GM12892 (cell line): ENCODE measurements around the gene PDE8B.

ENCODE experiments used
- DNase-seq: peaks from one replicate; pipeline ENCODE4 v3.0.0; 2011; ENCODE audit not compliant: insufficient read length
- FAIRE-seq: peaks from 2 replicates; lab custom pipeline; 2011; peaks lifted over from hg19 to GRCh38; lab: Jason Lieb, UNC
- POLR2A ChIP-seq: IDR thresholded peaks from 2 replicates; pipeline ENCODE4 v1.6.1; 2011; ENCODE audit warnings: low read depth, low read length, control low read depth
- POLR2AphosphoS5 ChIP-seq: IDR thresholded peaks from 2 replicates; pipeline ENCODE4 v1.6.1; 2011; ENCODE audit warnings: low read depth, low read length, control low read depth
- TAF1 ChIP-seq: IDR thresholded peaks from 2 replicates; pipeline ENCODE4 v1.6.1; 2011; ENCODE audit warnings: low read depth, mild to moderate bottlenecking, control low read depth, low read length, borderline replicate concordance

The PDE8B gene

DNA sequence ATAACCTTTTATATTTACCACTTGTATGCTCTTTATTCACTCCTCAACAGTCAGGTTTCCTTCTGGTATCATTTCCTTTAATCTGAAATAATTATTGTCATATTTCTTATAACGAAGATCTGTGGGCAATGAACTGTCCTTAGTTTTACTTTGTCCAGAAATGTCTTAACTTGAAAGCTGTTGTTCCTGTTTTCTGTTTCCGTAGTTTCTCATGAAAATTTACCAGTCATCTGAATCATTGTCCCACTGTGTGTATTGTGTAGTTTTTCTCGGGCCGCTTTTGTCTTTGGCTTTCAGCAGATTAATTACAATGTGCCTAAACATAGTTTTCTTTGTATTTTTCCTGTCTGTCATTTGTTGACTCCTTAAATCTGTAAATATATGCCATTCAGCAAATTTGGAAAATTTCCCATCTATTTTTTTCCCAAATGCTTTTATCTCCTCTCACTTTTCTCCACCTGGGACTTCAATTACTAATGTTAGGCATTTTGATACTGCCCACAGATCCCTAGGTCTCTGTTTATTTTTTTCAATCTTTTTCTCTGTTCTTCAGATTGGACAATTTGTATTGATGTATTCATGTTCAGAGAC lies 74.9 kb downstream of the PDE8B start:
- TF ChIP-seq POLR2A (no peak), POLR2AphosphoS5 (no peak), TAF1 (no peak)
- DNase-seq (no peak), FAIRE-seq (no peak)

DNA sequence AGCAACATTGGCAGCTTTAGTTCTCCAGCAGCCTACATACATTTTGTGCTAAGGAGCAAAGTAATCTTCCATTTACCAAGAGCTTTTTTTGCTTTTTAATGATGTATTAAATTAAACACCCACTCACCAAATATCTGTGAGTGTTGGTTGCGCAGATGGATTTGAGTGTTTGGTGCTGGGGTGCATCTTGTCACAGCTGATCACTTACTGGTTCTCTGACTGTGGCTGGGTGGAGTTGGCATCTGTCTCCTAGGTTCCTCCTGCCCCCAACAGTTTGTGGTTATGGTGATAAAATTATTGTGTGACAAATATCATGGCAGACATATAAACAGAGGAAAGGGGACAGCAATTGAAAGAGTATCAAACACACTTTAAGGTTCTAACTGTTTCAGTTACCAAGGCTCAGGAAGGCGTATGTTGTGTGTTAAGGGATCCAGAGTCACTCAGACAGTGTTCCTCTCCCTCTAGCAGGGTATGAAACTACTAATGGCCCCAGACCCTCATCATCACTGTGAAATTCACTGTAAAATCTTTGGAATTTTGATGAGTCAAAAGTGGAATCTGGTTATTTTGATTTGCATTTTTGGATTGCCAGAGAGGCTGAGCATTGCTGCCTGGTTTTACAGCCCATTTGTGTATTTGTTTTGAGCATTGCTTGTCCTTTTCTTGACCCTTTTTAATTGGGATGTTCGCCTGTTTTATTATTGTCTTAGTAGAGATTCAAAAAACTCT lies 81.7 kb downstream of the PDE8B start:
- no peak for FAIRE-seq
- TF ChIP-seq TAF1 (no peak), POLR2A (no peak)
- no peak for DNase-seq

DNA sequence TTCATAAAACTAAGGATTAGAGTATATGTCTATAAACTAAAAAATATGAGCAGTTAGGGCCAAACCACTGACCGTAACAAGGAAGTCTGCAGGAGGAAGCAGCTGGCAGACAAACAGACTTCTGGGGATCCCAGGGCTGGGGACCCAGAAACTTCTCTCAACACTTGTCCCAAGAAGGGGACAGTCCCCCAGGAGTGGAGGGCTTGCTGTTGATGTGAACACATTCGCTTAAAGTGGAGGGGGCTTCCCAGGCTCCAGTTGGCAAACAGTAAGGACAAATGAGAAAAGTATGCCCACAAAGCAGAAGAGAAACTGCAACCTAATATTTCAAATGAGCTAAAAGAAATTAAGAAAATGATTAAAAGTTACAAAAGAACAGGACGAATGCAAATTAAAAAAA lies 83.7 kb downstream of the PDE8B start:
- DNase-seq (no peak), FAIRE-seq (peak; percentile 58)
- TF ChIP-seq POLR2A (no peak), TAF1 (no peak), POLR2AphosphoS5 (no peak)

GRCh38 chr5:77295863-77296378 lies 85.4 kb downstream of the PDE8B start:
- DNase-seq = no peak
- FAIRE-seq = no peak
- TF ChIP-seq POLR2AphosphoS5 = no peak
- no peak for TF ChIP-seq TAF1
- TF ChIP-seq POLR2A = no peak

- DNase-seq (no peak), FAIRE-seq (no peak)
- no peak for TF ChIP-seq TAF1
- no peak for TF ChIP-seq POLR2A
- no peak for TF ChIP-seq POLR2AphosphoS5
These were observed 87.7 kb downstream of the PDE8B start for GRCh38 chr5:77298146-77298545.

GRCh38 chr5:77300451-77300850 lies 90.0 kb downstream of the PDE8B start:
- TF ChIP-seq POLR2AphosphoS5 (no peak), POLR2A (no peak), TAF1 (no peak)
- no peak for FAIRE-seq
- no peak for DNase-seq

GRCh38 chr5:77301447-77301883 lies 91.0 kb downstream of the PDE8B start:
- DNase-seq = no peak
- no peak for TF ChIP-seq POLR2AphosphoS5
- no peak for TF ChIP-seq POLR2A
- no peak for TF ChIP-seq TAF1
- no peak for FAIRE-seq

DNA sequence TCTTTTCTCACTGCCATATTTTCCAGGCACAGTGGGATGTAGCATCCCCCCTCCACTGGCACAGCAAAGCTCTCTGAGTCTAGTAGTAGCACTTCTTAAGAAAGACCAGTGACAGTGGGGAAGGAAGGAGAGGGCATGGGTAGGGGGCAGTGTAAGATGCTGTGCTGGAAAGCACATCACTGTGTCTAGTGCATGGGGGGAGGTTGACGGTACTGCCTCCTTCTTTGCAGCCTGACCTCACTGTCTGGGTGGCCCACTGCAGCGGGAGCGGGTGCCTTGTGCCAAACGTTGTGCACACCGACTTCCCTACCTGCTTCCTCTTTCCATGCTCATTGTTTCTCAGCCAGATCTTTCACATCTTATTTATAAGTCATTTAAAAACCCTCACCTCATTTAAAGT lies 91.8 kb downstream of the PDE8B start:
- TF ChIP-seq POLR2A = no peak
- TF ChIP-seq TAF1 = no peak
- TF ChIP-seq POLR2AphosphoS5 = no peak
- FAIRE-seq (no peak), DNase-seq (no peak)

DNA sequence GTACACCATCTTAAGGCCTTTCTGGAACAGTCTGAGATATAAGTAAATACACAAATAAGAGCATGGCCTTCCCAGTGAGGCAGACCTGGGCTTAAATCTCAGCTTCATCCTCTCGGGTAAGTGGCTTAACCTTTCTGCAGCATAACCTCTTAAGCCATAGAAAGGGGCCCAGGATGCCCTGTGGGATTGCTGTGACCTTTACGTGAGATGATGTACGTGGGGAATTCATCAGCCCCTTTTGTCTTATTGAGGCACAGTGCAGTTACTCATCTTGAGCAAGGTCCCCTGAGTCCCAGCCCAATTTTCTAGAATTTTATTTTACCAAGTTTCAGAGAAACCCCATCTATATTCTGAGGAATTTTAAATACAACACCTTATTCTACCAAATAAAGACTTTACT lies 92.2 kb downstream of the PDE8B start:
- no peak for FAIRE-seq
- TF ChIP-seq POLR2A = no peak
- TF ChIP-seq TAF1 = no peak
- no peak for TF ChIP-seq POLR2AphosphoS5
- DNase-seq = no peak

DNA sequence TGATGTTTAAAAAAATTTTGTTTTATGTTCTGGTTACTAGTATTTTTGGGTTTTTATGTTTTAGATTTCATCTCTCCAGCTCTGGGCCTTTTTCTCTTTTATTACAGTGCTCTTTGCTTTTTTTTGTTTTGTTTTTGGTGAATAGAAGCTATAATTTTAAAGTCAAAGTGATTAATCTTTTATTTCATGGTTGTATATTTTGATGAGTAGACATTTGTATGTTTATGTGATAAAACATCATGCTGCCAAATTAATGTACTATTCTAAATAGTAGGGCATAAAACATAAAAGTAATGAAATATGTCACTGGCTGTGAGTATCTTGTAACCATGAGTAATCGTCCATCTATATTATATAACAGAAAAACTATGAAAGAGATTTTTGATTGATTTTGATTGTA lies 93.9 kb downstream of the PDE8B start:
- DNase-seq (no peak), FAIRE-seq (no peak)
- TF ChIP-seq POLR2A (no peak), TAF1 (no peak), POLR2AphosphoS5 (no peak)

- TF ChIP-seq TAF1 (no peak), POLR2A (no peak), POLR2AphosphoS5 (no peak)
- DNase-seq (no peak), FAIRE-seq (no peak)
These were observed 94.9 kb downstream of the PDE8B start for GRCh38 chr5:77305222-77305846.

DNA sequence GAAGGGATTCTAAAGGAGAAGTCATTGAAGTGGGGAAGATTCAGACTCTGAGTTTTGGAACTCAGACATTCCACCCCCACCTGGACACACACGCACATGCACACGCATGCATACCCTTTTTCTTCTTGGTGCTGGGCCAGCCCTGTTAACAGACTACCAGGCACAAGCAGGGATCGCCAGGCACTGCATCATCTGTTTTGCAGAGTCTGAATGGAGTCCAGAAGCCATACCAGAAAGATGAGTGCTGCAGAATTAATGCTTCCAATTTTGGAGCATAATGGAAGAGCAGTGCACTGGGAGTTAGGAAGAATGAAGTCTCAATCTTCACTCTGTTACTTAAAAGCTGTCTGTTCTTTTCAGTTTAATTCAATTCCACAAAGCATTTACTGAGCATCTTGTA lies 95.5 kb downstream of the PDE8B start:
- TF ChIP-seq POLR2A = no peak
- TF ChIP-seq TAF1 = no peak
- TF ChIP-seq POLR2AphosphoS5 = no peak
- DNase-seq (no peak), FAIRE-seq (no peak)
